Inflammatory macrophage treated with lipopolysaccharide for 1 hour (primary cell): ENCODE results near the gene GATAD1.
"Not testable (repeated sequence)": the region's sequence is repeated elsewhere in the genome, so short reads cannot be mapped to it uniquely, and the experiment has no call there.

Experiments used
- DNase-seq, 2 donors: peaks; one replicate each; pipeline ENCODE4 v3.0.0-alpha.2; 2020 to 2022

The GATAD1 gene

GRCh38 chr7:92437956-92438491, 9.3 kb upstream of the GATAD1 start:
- DNase-seq, result no peak

GRCh38 chr7:92442720-92443119, 4.6 kb upstream of the GATAD1 start:
- DNase-seq, result not testable (repeated sequence)

- DNase-seq, result no peak
These were observed 375 bp upstream of the GATAD1 start for GRCh38 chr7:92446869-92447344.

DNA sequence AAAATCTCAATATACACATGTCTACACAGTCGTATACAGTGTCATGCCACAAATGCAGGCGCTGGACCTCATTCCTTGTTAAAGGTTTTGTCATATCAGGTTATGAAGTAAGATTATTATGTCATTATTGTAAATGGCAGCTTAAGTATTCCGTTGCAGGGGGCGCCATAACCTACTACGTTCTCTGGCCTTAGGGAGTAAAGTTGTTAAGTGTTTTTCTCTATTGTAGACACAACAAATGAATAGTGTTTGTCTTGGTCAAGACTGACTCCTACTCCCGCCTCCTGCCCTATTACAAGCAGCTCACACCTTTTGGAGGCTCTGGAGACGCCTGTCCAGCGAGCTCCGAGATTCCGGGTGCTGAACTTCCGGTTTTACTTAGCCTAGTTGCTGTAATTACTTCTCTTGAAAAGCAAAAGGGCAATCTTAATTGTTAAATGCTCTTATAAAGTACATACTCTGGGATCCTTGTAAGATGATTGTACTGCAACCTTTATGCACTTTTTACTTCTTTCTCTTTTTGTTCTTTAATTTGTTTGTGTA, 994 bp downstream of the GATAD1 start:
- DNase-seq, result peak; percentile 71 to 77

GRCh38 chr7:92451645-92452044, 4.4 kb downstream of the GATAD1 start:
- DNase-seq, result no peak

GRCh38 chr7:92456236-92456635, 9.0 kb downstream of the GATAD1 start:
- no peak for DNase-seq

- DNase-seq, result no peak
These were observed 12.8 kb downstream of the GATAD1 start for GRCh38 chr7:92460109-92460508.

DNA sequence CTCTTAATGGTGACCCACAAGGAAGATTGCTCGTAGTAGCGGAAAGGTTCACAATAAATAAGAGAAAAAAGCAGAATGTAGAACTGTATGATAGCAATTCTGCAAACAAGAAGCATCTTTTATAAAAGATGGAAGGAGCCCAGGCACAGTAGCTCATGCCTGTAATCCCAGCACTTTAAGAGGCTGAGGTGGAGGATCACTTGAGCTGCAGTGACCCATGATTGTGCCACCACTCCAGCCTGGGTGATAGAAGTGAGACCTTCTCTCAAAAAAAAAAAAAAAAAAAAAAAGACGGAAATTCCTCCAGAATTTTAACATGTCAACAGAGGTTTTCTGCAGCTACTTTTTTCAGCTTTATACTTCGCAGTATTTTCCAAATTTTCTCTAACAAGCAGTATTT, 13.2 kb downstream of the GATAD1 start:
- no peak for DNase-seq

DNA sequence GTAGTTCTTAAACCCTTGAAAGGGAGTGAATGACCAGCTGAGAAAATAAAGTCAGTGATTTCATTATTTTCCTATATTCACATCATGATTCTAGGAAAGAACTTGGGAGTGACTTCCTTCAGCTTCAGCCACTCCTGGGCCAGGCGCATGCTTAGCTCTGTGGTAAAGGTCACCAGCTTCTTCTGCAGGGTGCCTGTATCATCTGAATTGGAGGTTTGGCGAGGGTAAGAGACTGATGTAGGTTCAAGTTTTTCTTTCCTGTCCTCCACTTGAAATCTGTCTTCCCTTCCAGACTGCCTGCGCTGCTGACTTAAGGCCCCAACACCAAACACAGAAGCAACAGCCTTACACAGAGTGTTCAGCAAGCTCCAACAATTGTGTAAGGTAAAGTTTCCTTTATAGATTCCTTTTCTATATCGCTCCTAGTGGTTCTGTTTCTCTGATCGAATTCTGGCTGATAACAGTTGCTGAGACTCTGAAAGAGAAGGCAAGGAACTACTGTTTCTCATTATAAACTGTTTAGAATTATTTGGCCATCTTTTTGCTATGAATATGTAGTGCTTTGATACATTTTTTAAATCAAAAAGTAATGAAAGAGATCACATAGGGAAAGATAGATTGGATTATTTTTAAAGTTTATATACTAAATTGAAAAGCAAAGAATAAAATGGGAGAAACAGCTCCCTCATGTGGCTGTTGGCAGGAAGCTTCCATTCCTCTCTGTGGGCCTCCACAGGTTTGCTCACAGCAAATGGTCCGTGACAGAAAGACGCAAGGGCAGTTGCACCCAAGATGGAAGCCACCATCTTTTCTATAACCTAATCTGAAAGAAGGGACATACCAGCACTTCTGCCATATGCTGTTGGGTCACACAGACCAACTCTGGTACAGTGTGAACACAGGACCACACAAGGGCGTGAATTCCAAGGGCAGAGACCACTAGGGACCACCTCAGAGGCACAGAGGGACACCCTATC, 14.0 kb downstream of the GATAD1 start:
- peak in 1 of 2 donors; percentile 42 for DNase-seq

DNA sequence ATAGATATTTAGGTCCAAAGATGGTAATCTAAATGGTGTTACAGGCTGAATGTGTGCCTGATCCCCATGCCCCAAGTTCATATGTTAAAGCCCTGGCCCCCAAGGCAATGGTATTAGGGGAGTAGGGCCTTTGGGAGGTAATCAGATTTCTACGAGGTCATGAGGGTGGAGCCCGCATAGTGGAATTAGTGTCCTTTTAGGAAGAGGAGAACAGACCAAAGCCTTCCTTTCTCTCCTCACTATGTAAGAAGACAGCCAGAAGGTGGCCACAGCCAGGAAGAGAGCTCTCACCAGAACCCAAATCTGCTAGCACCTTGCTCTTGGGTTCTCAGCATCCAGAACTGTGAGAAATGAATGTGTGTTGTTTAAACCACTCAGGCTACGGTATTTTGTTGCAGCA, 15.3 kb downstream of the GATAD1 start:
- no peak for DNase-seq

DNA sequence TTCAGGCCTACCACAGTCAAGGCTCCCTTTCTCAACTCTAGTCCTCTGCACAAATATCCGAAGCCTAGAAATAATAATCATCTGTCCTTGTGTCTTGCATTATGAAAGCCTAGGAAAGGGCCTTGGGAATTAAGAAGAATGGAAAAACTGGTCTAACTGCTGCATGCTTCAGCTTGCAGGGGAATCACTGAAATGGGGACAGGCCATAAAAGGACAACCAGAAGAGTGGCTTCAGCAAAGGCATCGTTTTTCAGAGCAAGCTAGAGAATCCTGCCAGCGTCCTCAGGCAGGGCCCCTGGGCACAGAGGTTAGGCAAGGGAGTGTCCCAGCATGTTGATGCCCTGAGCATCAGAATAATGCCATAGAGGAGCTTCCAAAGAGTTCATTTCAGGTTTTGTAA, 17.2 kb downstream of the GATAD1 start:
- DNase-seq, result no peak

DNA sequence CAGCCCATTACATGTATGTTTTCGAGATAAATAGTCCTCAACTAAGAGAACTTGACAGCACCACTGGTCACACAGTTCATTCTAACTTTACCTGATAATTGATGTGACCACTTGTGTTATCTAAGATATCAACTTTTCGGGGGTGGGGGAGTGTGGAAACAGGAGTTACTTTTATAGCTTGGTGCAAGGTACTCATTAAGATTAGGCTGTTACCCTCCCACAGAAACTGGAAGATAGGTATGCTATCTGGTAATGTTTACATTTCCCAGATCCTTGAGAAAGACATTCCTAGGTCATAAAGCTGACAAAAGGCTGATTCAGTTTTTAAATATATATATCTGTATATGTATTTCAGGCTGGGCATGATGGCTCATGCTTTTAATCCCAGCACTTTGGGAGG, 19.4 kb downstream of the GATAD1 start:
- no peak for DNase-seq

GRCh38 chr7:92468589-92468988, 21.3 kb downstream of the GATAD1 start:
- DNase-seq, result not testable (repeated sequence)

GRCh38 chr7:92473989-92474388, 26.7 kb downstream of the GATAD1 start:
- DNase-seq, result not testable (repeated sequence)

DNA sequence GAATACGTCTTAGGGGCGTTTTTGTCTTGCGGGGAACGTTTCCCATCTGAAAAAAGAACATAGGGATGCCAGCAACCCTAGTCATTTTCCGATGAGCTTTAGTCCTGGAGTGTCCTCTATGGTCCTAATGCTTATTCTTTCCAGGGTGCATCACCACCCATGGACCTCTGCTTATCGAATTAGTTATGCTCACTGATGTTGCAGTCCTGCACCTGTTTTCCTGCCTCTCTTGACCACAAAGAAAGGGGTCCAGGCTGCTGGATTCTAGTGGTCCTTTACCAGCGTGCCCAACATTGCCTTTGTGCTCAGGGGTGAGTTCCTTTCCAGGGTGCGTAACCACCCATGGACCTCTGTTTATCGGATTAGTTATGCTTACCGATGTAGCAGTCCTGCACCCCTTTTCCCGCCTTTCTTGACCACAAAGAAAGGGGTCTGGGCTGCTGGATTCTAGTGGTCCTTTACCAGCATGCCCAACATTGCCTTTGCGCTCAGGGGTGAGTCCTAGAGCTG, 28.0 kb downstream of the GATAD1 start:
- DNase-seq, result not testable (repeated sequence)

DNA sequence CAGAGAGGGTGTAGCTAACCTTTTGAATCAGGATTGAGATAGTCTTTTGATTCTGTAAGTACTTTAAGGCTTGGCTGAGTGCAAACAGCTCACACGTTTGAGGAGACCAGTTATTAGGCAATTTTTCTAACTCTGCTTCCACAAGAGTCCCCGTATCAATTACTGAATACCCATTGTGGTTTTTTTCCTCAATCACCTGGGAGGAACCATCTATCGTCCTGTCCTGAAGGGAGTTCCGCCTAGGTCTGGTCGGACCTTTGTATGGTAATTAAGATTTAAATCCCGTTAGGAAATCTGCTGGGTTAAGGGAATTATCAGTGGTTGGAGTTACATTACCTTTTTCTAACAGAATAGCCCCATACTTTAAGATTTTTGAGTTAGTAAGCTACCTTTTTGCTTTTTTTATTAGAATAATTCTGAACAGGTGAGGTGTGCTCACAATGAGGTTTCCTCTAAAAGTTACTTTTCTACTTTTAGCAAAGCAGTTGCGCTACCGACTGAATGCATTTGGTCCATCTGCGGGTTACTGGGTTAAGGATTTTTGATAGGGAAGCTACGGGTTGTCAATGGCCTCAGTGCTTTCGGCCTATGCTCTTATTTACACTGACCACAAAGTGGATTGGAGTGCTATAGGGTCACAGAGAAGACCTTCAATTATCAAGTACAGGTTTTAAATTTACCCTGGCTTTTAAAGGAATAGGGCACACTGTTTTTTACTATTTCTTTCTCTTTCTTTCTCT, 28.7 kb downstream of the GATAD1 start:
- not testable (repeated sequence) for DNase-seq

GRCh38 chr7:92477681-92478080, 30.4 kb downstream of the GATAD1 start, which contains the start of gene ERVW-1:
TSS of gene ERVW-1 (minus strand) at chr7:92477946. CDS start at chr7:92470381, 7,565 bp downstream.
- DNase-seq, result not testable (repeated sequence)

DNA sequence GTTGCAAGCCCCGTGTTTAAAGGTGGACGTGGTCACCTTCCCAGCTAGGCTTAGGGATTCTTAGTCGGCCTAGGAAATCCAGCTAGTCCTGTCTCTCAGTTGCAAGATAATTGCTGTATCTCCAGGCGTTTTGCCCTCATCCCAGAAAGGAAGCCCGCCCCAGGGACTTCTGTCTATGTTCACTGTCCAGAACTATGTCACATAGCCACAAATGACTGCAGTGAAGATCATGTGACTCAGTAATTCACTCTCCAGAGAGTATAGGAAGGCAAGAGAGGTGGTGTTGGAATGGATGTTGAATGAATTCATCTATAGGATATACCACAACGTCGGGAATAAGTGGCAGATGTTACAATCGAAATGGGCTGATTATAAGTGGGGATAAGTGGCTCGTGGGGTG, 30.8 kb downstream of the GATAD1 start:
- DNase-seq, result no peak

GRCh38 chr7:92478711-92479110, 31.4 kb downstream of the GATAD1 start:
- no peak for DNase-seq

DNA sequence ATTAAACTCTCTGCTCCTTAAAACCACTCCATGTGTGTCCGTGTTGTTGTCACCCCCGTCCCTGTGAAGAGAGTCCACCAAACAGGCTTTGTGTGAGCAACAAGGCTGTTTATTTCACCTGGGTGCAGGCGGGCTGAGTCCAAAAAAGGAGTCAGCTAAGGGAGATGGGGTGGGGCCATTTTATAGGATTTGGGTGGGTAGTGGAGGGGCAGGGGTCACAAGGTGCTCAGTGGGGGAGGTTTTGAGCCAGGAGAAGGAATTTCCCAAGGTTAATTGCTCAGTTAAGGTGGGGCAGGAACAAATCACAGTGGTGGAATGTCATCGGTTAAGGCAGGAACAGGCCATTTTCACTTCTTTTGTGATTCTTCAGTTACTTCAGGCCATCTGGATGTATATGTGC, 31.9 kb downstream of the GATAD1 start:
- not testable (repeated sequence) for DNase-seq

GRCh38 chr7:92483624-92484023, 36.3 kb downstream of the GATAD1 start:
- not testable (repeated sequence) for DNase-seq

DNA sequence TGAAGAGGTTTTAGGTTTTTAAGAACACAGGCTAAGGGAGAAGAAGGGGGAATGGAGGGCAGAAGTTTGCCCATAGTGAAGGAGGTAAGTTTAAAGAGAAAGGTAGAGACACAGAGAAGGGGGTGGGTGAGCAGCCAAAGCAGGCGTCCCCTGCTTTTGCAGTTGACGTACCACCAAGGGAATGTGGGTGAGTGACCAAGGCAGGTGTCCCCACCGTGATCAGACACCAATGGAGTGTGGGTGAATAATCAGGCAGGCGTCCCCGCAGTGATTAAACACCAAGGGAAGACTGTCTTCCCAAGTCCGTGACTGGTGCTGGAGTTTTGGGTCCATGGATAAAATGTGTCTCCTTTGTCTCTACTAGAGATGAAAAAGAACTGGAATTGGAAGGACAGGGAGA, 36.9 kb downstream of the GATAD1 start:
- DNase-seq, result not testable (repeated sequence)
